Bronchial epithelial cell (primary cell): ENCODE data around the gene HSCB. TPM values are rescaled to one million over a fixed set of nuclear protein-coding genes. Genes with fewer than 3 reads are reported as not detected.
"Not testable (repeated sequence)": the region's sequence is repeated elsewhere in the genome, so short reads cannot be mapped to it uniquely, and the experiment has no call there.

Experiments
- DNase-seq: peaks from one replicate; pipeline ENCODE4 v3.0.0-alpha.2; 2010; ENCODE audit warnings: low read depth
- FAIRE-seq: peaks from 2 replicates; lab custom pipeline; 2011; peaks lifted over from hg19 to GRCh38; lab: Jason Lieb, UNC
- H3K27me3 ChIP-seq: 2 replicates; pipeline ENCODE4 v1.5.1; 2011; ENCODE audit warnings: low read length; ENCODE audit not compliant: control insufficient read depth, insufficient read depth
- H3K36me3 ChIP-seq: 2 replicates; pipeline ENCODE4 v1.5.1; 2011; ENCODE audit warnings: low read length; ENCODE audit not compliant: control insufficient read depth, insufficient read depth
- H3K4me3 ChIP-seq: 2 replicates; pipeline ENCODE4 v1.5.1; 2011; ENCODE audit warnings: mild to moderate bottlenecking, low read depth, low read length, control low read depth
- total RNA-seq: library from RNA; depleted of rRNA; stranded (reverse); fragments of >200 nt; gene quantifications from 2 replicates; pipeline ENCODE4 v1.2.1, GENCODE V29; 2014
- TF ChIP-seq, protein P1 (sequence below): IDR thresholded peaks from 2 replicates; pipeline ENCODE4 v1.5.1; 2011; ENCODE audit warnings: mild to moderate bottlenecking, moderate library complexity, low read length, control low read depth, inconsistent platforms; ENCODE audit not compliant: insufficient read depth, severe bottlenecking

The HSCB gene, protein sequence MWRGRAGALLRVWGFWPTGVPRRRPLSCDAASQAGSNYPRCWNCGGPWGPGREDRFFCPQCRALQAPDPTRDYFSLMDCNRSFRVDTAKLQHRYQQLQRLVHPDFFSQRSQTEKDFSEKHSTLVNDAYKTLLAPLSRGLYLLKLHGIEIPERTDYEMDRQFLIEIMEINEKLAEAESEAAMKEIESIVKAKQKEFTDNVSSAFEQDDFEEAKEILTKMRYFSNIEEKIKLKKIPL
- total RNA-seq: 12.5 and 24.7 TPM in 2 replicates

DNA sequence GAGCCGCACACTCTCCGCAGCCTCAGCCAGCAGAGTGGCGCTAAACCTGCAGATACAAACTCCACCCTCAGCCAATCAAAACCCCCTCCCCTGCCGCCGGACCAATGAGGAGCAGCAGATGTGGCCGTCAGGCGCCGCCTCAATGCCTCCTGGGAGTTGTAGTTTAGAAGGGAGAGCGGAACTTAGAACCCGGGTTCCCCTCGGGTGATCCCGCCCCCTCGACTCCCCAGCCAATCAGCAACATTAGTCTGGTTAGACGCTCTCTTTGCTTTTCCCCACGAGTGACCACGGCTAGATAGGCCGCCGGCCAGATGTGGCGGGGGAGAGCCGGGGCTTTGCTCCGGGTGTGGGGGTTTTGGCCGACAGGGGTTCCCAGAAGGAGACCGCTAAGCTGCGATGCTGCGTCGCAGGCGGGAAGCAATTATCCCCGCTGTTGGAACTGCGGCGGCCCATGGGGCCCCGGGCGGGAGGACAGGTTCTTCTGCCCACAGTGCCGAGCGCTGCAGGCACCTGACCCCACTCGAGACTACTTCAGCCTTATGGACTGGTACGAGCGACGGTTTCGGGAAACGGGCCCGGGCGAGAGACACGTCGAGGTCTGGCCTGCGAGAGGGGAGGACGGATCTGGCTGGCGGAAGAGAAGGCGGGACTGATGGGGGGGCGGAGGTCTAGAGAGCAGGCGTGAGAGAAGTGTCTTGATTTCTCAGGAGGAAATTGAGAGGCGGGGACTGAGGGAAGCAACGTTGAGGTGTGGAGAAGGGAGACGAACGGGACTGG lies at the start of gene HSCB, which contains the start of gene CHEK2:
Gene HSCB, plus strand, starts transcription at position 255 of the 777 bp plus-strand sequence. Its CDS starts 57 bp downstream, at position 312.
Gene CHEK2, minus strand, starts transcription at position 36 of the 777 bp plus-strand sequence. CDS start 7,099 bp downstream, outside the sequence.
- TF ChIP-seq, protein P1, sequence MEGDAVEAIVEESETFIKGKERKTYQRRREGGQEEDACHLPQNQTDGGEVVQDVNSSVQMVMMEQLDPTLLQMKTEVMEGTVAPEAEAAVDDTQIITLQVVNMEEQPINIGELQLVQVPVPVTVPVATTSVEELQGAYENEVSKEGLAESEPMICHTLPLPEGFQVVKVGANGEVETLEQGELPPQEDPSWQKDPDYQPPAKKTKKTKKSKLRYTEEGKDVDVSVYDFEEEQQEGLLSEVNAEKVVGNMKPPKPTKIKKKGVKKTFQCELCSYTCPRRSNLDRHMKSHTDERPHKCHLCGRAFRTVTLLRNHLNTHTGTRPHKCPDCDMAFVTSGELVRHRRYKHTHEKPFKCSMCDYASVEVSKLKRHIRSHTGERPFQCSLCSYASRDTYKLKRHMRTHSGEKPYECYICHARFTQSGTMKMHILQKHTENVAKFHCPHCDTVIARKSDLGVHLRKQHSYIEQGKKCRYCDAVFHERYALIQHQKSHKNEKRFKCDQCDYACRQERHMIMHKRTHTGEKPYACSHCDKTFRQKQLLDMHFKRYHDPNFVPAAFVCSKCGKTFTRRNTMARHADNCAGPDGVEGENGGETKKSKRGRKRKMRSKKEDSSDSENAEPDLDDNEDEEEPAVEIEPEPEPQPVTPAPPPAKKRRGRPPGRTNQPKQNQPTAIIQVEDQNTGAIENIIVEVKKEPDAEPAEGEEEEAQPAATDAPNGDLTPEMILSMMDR: no peak
- Histone ChIP-seq H3K27me3 (no peaks in the 10 kb centered on the region), H3K4me3 (peak within 1 kb of the TSS; percentile 76), H3K36me3 (peaks cover 7% of the 10 kb centered on the region)
- FAIRE-seq (no peak), DNase-seq (peak; percentile 95)

DNA sequence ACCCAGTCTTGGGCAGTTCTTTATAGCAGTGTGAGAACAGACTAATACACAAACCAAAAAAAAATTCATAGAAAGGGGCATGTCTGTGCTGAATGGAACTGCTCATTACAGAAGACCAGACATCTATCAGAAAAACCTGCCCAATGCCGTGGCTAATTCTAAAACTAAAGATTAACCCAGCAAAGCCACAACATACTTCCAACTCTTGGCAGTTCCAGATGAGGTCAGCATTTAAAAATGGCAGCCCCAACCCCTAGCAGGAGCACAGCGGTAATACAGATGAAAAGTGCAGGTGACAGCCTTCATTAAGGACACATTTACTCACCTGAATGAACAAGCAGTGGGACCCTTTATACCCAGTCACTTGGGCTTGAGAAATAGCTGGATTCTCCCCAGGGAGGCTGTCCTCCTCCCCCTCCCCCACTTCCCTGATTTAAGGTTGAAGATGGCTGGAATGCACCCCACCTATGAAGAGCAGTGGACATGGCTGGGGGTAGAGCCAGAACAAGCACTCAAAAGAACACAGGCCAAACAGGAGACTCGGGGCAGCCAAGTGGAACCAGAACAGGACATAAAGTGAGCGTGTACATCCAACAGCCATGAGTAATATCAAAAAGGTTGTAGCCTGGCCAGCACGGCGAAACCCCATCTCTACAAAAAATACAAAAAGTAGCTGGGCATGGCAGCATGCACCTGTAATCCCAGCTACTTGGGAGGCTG lies 48.6 kb upstream of the HSCB start:
- not testable (repeated sequence) for H3K36me3 ChIP-seq, H3K27me3 ChIP-seq, DNase-seq, H3K4me3 ChIP-seq, FAIRE-seq

DNA sequence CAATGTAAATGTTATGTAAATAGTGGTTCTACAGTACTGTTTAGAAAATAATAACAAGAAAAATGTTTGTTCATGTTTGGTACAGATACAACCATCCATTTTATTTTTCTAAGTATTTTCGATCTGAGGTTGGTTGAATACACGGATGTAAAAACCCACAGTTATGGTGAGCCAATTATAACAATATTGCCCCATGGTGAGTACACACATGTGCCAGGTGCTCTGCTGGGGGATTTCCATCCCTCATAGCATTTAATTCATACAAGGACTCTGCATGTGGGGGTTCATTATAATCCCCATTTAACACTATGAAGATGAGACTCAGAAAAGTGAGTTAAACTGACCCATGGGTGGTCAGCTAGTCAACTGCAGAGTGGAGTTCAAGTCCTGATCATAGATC lies 38.9 kb upstream of the HSCB start:
- FAIRE-seq (no peak), DNase-seq (no peak)

DNA sequence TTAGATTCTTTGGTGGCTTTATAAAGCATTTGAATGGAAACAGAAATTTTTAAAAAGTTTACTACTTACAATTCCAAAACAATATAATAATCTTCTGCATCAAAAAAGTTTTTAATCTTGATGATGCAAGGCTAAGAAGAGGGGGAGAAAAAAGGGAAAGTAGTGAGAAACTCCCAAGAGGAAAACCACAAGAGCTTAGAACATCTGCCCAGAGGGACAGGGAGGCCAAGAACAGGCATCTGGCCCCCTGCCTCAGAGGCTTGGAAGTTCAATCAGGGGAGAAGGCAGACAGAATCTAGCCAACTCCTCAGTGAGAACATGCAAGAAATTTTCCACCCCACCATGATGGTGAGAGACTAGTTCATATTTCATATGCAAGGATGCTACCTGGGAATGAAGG lies 38.4 kb upstream of the HSCB start:
- H3K27me3 ChIP-seq: no peaks in the 10 kb centered on the region
- DNase-seq (no peak), FAIRE-seq (no peak)
- H3K36me3 ChIP-seq: peaks cover 6% of the 10 kb centered on the region
- TF ChIP-seq, protein P1: no peak
- H3K4me3 ChIP-seq: no peak overlapping the region

More for the DNA sequence above, 38.9 kb upstream of the HSCB start:
- no peak overlapping the region for H3K4me3 ChIP-seq
- H3K36me3 ChIP-seq: peaks cover 6% of the 10 kb centered on the region
- H3K27me3 ChIP-seq: no peaks in the 10 kb centered on the region
- TF ChIP-seq, protein P1: no peak

DNA sequence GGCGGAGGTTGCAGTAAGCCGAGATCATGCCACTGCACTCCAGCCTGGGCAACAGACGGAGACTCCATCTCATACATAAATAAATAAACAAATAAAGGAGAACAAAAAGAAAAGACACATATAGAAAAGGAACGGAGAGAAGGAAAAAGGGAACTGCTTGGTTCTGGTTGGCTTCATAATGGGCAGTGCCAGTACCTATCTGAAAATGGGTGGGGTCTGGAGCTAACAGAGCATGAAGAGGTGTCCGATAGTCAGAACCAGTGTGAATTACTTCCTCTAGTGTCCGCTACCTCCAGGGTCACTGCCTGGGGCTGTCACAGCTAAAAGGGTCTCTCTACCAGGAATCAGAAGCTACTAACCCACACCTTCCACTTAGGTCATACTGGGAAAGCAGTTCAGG lies 35.0 kb upstream of the HSCB start:
- H3K27me3 ChIP-seq: no peaks in the 10 kb centered on the region
- FAIRE-seq (no peak), DNase-seq (no peak)
- H3K36me3 ChIP-seq: peaks cover 5% of the 10 kb centered on the region
- TF ChIP-seq, protein P1: no peak
- no peak overlapping the region for H3K4me3 ChIP-seq

DNA sequence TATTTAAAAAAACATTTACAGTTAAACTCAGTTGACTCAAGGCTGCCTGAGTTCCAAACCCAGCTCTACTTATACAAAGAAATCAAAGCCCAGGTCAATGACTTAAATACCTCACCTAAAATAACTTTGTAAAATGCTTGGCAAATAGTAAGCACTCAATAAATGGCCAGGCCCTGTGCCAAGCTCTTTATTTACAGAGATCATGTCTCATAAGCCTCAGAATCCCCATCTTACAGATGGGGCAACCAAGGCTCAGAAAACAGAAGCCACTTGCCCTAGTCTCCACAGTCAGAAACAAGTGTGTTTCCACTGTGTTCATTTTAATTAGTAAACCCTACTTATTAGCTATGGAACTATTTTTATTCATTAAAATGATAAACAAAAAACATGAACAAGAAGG lies 31.7 kb upstream of the HSCB start:
- no peaks in the 10 kb centered on the region for H3K27me3 ChIP-seq
- TF ChIP-seq, protein P1: no peak
- H3K4me3 ChIP-seq: no peak overlapping the region
- DNase-seq (no peak), FAIRE-seq (no peak)
- H3K36me3 ChIP-seq: peaks cover 3% of the 10 kb centered on the region
